ENCODE data around the gene OR2T2.
"Not testable (repeated sequence)": the region's sequence is repeated elsewhere in the genome, so short reads cannot be mapped to it uniquely, and the experiment has no call there.

OR2T2 gene, protein sequence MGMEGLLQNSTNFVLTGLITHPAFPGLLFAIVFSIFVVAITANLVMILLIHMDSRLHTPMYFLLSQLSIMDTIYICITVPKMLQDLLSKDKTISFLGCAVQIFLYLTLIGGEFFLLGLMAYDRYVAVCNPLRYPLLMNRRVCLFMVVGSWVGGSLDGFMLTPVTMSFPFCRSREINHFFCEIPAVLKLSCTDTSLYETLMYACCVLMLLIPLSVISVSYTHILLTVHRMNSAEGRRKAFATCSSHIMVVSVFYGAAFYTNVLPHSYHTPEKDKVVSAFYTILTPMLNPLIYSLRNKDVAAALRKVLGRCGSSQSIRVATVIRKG

DNA sequence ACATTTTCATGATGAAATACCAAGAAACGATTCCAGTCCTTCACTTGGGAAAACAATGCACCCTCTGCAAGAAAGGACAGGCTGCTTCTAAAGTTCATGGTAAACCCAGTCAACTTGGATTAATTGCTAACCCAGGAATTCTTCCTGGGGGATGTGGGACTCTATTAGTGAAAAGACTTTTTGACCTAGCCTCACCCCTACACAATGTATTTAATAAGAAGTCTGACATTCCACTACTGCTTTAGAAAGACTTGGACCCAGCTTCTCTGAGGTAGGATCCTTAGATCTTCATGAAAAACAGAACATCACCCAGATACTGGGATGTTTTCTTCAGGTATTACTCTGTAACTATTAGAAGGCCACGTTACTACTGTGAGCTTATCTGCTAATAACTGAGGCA lies at the start of gene OR2T2:
TSS of gene OR2T2 (plus strand) at position 239 of the 400 bp plus-strand sequence. CDS start 7,161 bp downstream, outside the sequence.
- not testable (repeated sequence) for DNase-seq (ENCODE audit: low read depth)

DNA sequence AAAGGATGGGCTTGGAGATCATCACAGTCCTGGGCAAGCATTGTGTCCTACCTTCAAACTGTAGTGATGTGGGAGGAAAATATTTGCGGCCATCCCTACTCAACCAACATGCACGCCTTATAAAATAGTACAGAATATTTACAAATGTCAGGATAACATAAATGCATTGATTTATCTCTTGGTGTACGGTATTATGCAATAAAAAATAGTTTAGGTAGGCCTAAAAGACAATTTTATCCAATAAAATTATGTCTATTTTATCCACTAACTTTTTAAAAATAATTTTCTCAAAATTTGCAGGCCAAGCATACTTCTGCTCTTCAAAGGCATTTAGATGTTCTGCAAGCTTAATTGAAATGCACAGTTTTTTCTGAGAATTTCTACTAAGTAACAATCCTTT lies 42.7 kb upstream of the OR2T2 start, which contains the start of gene OR2T1:
TSS of gene OR2T1 (plus strand) at position 301 of the 400 bp plus-strand sequence. CDS start 3,100 bp downstream, outside the sequence.
- no peak for DNase-seq (ENCODE audit: low read depth)

DNA sequence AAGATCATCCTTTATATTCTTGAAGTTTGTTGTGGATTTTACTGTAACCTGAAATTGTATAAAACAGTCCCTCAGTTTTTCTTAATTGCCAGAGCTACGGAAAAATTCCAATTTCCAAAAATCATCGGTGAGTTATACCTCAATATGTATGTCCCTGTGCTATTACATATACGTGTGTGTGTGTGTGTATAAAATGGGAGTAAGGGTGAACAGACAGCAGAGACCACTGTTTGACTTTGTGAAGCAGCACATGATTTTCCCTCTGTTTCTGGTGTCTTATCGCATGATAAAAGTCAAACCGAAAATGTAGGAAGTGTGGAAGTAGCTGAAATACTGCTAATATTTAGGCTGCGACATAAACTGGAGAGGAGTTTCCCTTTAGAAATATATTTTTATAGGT lies 41.4 kb upstream of the OR2T2 start:
- no peak for DNase-seq (ENCODE audit: low read depth)

DNA sequence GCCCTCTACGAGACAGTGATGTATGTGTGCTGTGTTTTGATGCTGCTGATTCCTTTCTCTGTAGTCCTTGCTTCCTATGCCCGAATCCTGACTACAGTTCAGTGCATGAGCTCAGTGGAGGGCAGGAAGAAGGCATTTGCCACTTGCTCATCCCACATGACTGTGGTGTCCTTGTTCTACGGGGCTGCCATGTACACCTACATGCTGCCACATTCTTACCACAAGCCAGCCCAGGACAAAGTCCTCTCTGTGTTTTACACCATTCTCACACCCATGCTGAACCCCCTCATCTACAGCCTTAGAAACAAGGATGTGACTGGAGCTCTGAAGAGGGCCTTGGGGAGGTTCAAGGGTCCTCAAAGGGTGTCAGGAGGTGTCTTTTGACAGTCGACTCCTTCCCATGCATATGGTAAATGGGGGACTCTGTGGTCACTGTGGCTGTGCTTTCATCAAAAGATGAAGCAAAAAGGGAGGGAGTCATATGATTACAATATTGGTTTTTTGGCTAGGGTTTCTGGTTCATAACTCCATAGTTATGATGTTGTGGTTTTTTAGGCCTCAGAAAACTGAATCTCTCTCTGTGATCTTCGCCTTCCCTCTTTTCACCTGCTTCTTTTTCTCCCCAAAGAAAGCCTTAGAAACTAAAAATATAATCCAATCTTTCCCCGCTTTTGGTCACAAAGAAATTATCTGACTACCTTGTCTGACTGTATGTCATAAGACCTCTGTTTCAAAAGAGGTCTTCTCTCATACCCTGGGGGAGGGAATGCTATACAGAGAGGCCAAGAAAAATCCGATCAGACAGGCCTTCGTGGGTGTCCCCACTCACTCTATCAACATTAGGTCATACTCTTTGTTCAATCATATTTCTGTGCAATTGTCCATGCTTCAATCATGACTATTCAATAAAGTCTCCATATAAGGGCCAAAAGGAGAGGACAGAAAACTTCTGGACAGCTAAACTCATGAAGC lies 38.4 kb upstream of the OR2T2 start:
- DNase-seq (ENCODE audit: low read depth), result no peak

DNA sequence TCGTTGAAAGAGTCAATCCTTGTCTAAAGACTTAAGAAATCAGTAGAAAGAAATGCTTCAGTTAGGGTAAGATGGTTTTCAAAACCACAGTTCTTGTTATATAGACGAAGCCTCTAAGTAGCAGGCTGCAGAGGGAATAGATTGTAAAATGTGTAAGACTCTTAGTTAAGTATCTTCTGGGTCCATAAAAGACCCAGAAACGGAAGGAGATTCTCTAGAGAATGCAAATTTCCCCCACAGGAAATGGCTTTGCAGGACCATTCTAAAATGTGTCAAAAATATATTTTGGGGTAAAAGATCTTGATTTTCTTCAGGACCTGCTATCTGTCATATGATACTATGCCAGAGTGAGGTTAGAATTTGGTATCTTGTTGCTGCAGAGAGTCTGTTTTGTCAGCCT lies 29.2 kb upstream of the OR2T2 start:
- DNase-seq (ENCODE audit: low read depth), result no peak

DNA sequence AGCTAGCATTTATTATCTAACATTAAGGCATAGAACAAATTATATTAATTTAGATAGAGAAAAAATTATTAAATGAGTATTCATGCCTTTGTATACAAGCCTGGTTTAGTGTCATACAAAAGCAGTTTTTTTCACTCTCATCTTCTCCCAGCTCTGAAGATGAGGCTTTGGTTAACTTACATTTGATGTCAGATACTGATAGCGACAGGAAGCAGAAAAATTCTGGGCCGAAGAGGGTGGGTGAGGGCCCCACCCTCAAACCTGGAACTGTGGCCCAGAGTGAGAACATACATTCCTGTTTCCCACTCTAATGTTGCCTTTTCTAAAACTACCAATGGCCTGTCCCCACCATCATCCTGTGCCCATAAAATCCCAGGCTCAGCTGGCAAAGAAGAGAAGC lies 27.6 kb upstream of the OR2T2 start:
- no peak for DNase-seq (ENCODE audit: low read depth)

DNA sequence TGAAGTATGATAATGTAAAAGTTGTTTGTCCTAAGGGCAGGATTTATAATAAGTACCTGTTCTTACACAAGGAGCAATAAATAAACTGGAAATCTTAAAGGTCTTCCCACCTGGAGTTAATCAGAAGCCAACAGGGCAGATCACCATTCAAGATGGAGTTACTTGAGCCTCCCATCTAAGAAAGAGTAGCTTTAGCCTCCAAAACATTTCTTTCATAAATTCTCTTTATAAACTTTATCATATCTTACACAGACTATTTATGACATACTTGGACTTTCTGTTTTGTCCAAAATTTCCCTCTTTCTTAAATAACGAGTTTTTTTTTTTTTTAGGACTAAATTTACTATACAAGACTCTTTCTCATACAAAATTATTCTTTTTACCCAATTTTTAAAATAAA lies 24.1 kb upstream of the OR2T2 start:
- DNase-seq (ENCODE audit: low read depth), result no peak

DNA sequence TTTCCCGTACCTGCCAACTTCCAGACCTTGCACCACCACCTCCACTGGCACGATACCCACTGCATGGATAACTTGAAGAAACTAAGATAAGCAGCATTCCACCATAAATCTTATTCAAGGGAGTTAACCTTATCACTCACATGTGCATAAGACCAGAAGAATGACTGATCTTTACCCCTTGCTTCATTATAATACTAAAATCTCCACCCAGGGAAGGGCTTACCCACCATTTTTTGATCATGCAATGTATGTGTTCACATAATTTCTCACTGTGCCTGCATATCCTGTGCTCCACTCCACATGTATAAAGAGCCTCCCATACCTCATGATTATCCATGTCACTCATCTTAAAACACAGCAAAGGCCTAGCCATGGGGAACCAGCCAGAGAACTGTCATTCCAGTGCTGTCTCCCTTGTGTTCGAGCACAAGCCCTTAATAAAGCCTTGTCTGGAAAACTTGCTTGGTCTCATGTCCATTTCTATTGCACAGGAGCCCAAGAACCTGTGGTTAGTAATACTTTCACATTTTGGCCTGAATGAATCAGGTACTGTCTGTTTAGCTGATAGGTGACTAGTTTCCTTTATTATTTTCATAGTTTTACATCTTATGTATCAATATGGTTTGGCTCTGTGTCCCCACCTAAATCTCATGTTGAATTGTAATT lies 17.8 kb upstream of the OR2T2 start:
- DNase-seq (ENCODE audit: low read depth), result not testable (repeated sequence)

DNA sequence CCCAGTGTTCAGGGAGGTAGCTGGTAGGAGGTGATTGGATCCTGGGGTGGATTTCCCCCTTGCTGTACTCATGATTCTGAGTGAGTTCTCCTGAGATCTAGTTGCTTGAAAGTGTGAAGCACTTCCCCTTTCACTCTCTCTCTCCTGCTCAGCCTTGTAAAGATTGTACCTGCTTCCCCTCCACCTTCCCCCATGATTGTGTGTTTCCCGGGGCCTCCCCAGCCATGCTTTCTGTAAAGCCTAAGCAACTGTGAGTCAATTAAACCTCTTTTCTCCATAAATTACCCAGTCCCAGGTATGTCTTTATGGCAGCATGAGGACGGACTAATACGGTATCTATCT lies 17.3 kb upstream of the OR2T2 start:
- not testable (repeated sequence) for DNase-seq (ENCODE audit: low read depth)

DNA sequence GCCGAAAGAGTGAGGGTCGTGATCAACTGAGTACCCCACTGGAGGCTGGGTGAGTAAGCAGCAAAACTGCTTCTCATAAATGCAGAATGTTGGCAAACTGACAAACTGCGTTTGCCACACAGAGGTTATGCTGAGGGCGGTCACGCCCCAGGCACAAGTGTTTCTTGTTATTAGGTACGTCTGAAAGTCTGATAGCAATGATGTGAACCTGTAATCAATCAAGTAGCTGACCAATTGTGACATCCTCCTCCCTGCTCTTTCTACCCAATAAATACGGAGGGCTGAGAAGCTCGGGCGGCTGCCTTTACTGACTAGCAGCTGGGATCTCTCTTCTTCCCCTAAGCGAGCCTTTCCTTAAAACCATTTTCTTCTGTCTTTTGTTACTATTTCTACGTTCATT lies 13.8 kb upstream of the OR2T2 start:
- DNase-seq (ENCODE audit: low read depth), result not testable (repeated sequence)

DNA sequence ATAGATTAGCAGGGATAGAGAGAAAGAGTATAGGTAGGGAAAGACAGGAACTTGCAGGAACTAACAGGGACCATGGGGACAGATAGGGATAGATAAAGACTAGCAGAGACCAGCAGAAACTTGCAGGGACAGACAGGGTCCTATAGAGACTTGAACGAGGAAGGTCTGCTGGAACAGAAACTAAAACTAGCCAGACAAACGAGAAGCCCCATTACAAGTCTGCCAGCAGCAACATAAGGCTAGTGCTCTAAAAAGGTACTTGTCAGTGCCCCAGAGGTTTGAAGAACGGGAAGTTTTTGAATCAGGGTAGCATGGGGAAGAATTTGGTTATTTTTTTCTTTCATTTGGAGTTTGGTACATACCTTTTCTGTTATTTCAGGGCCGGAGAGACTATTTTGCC lies 13.2 kb upstream of the OR2T2 start:
- not testable (repeated sequence) for DNase-seq (ENCODE audit: low read depth)

DNA sequence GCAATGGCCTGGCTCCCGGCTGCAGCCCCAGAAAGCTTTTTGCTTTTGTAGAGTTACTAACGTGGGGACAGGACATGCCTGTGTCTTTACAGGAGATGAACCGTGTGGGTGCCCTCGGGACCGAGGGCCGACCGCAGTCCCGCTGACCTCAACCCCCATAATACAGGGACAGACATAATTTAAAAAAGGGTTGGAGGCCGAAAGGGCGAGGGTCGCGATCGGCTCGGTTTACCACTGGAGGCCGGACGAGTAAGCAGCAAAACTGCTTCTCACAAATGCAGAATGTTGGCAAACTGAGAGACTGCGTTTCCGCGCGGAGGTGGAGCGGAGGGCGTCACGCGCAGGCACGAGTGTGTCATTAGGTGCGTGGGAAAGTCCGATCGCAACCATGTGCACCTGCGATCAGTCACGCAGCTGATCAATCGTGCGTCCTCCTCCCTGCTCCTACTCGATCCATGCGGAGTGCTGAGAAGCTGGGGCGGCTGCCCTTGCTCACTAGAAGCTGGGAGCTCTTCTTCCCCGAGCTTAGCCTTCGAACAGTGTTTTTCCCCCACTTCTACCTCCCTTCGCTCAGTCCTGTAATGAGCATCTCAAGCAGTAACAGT lies 11.5 kb upstream of the OR2T2 start:
- not testable (repeated sequence) for DNase-seq (ENCODE audit: low read depth)

DNA sequence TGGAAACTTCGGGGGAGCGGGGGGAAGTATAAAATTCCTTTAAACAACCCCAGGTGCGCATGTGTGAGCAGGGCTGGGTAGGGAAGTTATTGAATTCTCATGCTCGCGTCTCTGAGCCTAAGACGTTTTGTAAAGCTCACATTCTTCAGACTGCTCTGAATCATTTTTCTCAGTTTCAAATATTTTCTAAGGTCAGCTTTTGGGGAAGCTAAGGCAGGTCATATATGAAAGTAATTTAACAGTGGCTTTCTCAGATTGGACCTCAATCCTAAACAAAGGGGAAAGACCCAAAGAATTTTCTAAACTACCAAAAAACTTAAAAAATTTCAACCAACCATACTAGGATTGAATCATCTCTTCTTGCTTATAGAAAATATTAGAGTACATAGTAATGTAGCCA lies 10.5 kb upstream of the OR2T2 start:
- not testable (repeated sequence) for DNase-seq (ENCODE audit: low read depth)

DNA sequence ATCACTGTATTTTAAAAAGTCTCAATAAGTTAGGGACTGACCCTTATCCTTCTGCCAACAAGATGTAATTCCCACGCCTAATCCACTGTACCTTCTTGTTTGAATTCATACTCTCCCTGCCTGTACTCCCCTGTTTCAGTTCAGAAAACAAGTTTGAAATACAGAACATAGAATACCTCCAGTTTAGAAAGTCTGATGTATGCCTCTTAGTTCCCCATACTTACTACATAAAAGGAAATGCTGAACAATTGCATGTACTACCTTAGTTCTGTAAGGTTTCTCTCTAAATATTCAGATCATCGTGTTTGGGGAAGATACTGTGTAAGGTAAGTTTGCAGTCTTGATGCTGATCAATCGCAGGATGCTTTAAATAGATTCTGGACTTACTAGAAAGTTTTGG lies 9.1 kb upstream of the OR2T2 start:
- not testable (repeated sequence) for DNase-seq (ENCODE audit: low read depth)

DNA sequence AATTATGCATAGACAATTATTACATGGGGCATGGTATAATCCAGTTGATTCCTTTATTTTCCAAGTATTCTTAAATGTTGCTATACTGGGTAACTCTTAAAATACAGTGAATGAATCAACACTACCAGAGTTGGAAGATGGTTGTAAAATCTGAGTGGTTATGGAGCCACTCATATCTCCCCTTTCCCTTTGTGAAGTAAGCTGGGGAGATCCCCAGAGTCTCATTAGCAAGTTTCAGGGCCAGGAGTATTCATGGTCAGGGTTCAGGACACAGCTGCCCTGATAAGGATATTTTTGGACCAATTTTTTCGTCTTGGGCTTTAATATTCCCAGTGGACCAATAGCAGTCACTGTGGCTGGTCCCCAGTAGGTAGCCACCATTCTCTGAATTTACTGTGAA lies 6.8 kb upstream of the OR2T2 start:
- DNase-seq (ENCODE audit: low read depth), result not testable (repeated sequence)

DNA sequence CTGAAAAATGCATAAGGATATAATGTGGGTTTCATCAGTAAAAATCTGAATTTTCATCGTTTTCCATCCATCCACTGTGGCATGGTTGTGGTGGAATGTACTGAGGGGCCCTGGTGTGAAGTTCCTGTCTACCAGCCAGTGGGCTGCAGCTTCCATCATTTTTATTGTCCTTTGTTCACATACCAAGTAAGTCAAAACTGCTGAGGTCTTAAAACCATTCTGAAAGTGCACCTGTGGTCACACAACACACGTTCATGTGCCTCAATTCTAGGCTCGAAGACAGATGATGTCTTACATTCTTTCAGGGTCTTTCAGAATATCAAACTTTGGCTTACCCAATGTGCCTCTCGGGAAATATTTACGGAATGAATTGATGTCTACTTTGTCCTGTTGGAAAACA lies 6.2 kb upstream of the OR2T2 start:
- DNase-seq (ENCODE audit: low read depth), result not testable (repeated sequence)

DNA sequence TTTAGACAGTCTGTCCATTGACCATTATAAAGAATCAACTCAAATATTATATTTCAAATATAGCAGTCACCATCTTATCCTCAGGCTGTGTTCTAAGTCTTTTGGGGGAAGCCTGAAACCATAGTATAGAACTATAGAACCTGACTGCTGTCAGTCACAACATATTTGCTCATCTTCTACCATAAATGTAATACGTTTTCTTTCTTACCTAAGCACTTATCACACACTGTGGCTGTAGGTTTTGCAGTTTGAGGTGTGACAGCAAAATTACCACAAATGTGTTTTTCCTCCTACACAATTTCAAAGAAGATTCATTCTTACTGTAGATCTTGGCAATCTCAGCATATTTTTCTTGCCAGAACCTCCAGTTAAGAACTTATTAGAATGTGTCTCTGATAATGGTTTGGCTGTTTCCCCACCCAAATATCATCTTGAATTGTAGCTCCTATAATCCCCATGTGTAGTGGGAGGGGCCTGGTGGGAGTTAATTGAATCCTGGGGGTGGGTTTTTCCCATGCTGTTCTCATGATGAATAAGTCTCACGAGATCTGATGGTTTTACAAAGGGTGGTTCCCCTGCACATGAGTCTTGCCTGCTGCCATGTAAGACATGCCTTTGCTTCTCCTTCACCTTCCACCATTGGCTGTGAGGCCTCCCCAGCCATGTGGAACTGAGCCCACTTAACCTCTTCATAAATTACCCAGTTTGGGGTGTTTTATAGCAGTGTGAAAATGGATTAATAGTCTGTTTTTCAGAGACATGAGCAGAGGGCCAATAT lies 2.7 kb upstream of the OR2T2 start:
- DNase-seq (ENCODE audit: low read depth), result not testable (repeated sequence)

DNA sequence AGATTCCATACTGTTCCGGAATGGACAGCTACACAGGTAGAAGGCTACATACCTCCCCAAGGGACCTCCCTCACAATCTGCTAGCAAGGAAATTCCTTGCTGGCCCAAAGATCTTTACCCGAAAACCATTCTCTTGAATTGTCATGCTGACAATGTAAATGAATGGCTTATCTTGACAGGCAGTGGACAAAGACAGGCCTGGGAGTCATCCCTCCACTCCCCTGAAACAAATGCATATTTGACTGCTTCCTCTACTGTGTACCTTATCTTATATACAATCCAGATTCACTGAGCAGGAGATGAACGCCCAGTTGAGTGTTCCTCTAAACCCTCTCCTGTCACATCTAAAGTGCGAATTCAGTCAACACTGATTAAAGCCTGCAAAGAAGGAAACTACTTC lies 834 bp upstream of the OR2T2 start:
- DNase-seq (ENCODE audit: low read depth), result not testable (repeated sequence)

DNA sequence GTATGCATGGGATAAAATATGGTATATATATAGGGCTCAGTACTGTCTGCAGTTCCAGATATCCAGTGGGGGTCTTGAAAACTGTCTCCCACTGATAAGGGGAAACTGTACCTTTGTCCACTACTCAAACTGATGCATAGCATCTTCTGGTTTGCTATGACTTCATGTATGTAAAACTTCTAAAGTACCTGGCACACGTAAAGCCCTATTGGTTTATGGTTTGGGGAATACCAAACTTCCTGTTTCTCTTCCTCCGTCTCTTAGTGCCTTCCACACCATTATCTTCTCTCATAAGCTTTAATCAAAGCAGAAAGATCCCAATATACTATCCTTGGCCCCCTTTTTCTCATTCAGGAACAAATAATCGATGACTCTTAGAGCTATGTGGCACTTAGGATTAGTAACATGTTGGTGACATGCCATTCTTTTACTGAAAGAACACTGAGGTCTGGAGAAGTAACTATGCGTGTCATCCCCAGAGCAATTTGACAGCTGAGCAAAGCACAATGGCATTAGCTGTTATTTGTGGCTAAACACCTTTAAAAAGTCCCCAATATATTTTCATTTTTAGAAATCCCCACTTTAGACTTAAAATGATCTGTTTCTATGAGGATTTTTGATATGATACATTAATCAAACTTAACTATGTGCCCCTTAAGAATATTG lies 3.1 kb downstream of the OR2T2 start:
- DNase-seq (ENCODE audit: low read depth), result not testable (repeated sequence)

DNA sequence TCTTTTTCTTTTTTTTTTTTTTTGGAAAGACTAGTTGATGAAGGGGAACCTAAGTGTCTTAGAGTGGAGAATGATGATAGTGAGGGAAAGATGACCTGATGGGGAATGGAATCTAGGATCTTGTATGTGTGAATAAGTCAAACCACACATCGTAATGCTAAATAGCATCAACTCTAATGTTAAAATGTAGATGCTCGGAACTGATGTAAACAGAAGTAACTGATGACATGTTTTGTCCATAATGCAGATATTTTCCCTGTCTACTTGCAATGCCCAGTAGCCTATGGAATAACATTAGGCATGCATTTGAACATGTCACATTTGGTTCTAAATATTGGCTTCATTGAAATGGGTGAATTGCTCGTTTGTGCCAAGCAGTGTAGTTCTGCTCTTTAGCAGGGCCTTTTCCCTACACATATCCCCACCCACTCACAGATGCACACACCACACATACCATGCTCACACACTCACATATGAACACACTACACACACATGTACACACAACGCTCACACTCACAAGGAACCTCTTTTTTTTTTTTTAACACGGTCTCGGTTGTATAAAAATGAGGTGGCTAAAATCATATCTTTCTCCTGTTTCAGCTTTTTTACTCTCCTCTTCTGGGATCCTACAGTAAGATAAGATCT lies 4.5 kb downstream of the OR2T2 start:
- not testable (repeated sequence) for DNase-seq (ENCODE audit: low read depth)
